CD4-positive, alpha-beta T cell treated with Interferon alpha-2 for 1 hour (primary cell): ENCODE data around the gene RPL7A.
A peak's percentile ranks its signal among the peaks of the same experiment; 100 is the strongest.
"Not testable (repeated sequence)": the region's sequence is repeated elsewhere in the genome, so short reads cannot be mapped to it uniquely, and the experiment has no call there.

ENCODE experiments used
- DNase-seq, 2 donors: peaks; one replicate each; pipeline ENCODE4 v3.0.0-alpha.2; 2020 to 2022

RPL7A gene

GRCh38 chr9:133347985-133348717 lies at the start of gene RPL7A, which contains the start of gene MED22:
Gene RPL7A, plus strand, starts transcription at chr9:133348218. Its CDS starts 26 bp downstream, at chr9:133348244.
Gene MED22, minus strand, starts transcription at chr9:133348131. Its CDS starts 1,469 bp downstream, at chr9:133346662.
- peak; percentile 94 to 95 for DNase-seq

- not testable (repeated sequence) for DNase-seq
Measured at GRCh38 chr9:133299996-133300395, 48.0 kb upstream of the RPL7A start.

- no peak for DNase-seq
Measured at GRCh38 chr9:133301253-133302230, 46.5 kb upstream of the RPL7A start.

- no peak for DNase-seq
Measured at GRCh38 chr9:133303266-133304157, 44.5 kb upstream of the RPL7A start.

- no peak for DNase-seq
Measured at GRCh38 chr9:133304158-133304470, 43.9 kb upstream of the RPL7A start.

GRCh38 chr9:133304477-133305377 lies 43.3 kb upstream of the RPL7A start:
- no peak for DNase-seq

- no peak for DNase-seq
Measured at GRCh38 chr9:133305731-133306130, 42.3 kb upstream of the RPL7A start.

- no peak for DNase-seq
Measured at GRCh38 chr9:133306242-133307204, 41.5 kb upstream of the RPL7A start.

GRCh38 chr9:133307301-133307700 lies 40.7 kb upstream of the RPL7A start:
- no peak for DNase-seq

GRCh38 chr9:133309608-133310007 lies 38.4 kb upstream of the RPL7A start:
- DNase-seq: no peak

- DNase-seq: no peak
Measured at GRCh38 chr9:133315997-133316396, 32.0 kb upstream of the RPL7A start.

GRCh38 chr9:133317551-133317950 lies 30.5 kb upstream of the RPL7A start:
- DNase-seq: not testable (repeated sequence)

- no peak for DNase-seq
Measured at GRCh38 chr9:133320421-133320881, 27.6 kb upstream of the RPL7A start.

GRCh38 chr9:133321411-133321935 lies 26.5 kb upstream of the RPL7A start:
- DNase-seq: no peak

- no peak for DNase-seq
Measured at GRCh38 chr9:133322701-133323100, 25.3 kb upstream of the RPL7A start.

- no peak for DNase-seq
Measured at GRCh38 chr9:133323211-133323610, 24.8 kb upstream of the RPL7A start.

GRCh38 chr9:133323991-133324703 lies 23.9 kb upstream of the RPL7A start:
- DNase-seq: no peak

- not testable (repeated sequence) for DNase-seq
Measured at GRCh38 chr9:133327021-133327420, 21.0 kb upstream of the RPL7A start.

GRCh38 chr9:133327834-133328484 lies 20.1 kb upstream of the RPL7A start:
- no peak for DNase-seq
